Femur (tissue), 1 donor: Measurements from ENCODE around the gene MAP4K2.
"Not testable (repeated sequence)": the region's sequence is repeated elsewhere in the genome, so short reads cannot be mapped to it uniquely, and the experiment has no call there.

Source experiments
- DNase-seq: peaks from one replicate; pipeline ENCODE4 v3.0.0-alpha.2; 2017

MAP4K2 gene

DNA sequence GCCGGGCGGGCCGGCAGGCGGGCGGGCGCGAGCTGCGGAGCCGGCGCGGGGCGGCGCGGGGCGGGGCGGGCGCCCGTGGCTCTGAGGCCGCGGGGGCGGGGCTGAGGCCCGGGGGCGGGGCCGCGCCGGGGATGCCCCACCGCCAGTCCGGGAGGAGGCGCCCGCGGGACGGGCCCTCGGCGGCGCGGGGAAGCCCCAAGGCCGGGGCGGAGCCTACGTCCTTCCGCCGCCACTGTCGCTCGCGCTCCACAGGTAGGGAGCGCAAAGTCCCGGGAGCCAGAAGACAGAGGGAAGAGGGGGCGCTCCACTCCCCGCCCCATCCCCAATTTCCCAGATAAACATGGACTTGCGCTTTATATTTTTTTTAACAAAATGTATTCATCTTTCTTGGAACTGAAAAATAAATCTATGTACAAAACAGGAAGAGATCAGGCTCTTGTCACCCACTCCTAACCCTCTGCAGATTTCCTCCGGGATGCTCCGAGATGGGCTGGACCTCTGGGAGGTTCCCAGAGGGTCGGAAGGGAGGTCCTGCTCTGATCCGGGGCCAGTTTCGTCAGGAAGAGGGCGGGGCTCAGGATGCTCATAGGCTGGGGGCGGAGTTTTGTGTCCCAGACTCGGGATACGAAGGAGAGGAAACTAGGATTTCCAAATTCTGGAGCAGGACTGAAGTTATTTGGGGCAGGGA lies at the start of gene MAP4K2:
MAP4K2 (minus strand) TSS at position 57 of the 688 bp plus-strand sequence. CDS start 65 bp downstream, outside the sequence.
- peak; percentile 92 for DNase-seq

DNA sequence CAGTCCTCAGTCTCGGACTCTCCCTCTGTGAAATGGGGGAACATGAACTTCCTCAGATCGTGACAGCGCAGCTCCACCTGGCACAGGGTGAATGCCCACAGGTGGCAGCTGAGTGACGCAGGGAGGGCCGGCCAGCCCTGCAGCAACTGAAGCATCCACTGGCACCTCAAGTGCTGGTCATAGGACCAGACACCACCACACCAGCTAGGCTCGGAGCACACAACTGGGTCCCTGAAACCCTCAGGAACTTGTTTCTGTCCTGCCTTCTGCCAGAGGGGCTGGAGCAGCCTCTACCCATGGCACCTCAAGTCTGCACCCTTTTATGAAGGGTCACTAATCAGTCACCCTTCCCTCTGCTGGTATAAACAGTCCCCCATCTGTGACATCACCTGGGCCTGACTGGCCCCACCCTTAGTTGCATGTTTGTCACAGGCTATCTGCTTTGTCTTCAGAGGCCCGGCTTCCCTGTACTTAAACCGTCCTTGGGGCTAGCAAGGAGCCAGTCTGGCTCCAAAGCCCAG lies 48.9 kb upstream of the MAP4K2 start:
- DNase-seq = no peak

DNA sequence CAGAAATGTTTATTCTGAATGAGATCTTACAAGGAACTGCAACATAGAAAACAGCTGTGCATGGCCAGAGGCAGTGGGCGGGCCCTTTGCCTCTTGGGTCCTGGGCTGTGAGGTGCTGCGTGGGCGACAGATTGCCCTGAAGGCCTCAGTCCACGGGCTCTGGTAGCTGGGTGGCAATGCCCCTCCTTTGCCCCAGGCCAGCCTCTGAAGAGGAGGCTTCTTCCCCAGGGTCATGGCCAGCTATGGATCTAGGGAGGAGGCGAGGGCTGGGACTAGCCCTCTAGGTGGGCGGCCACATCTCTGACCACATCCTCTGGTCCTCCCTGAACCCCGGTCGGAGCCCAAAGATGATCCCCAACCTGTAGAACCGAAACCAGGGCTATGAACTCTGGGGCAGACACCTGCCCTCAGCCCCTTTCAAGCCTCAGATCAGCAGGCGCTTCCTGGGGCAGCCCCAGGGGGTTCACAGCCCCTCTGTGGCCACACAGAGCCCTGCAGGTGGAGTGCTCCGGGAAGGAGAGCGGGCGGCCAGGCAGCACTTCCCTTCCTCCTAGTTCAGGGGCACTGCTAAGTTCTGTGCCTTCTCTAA lies 48.1 kb upstream of the MAP4K2 start:
- DNase-seq = no peak

DNA sequence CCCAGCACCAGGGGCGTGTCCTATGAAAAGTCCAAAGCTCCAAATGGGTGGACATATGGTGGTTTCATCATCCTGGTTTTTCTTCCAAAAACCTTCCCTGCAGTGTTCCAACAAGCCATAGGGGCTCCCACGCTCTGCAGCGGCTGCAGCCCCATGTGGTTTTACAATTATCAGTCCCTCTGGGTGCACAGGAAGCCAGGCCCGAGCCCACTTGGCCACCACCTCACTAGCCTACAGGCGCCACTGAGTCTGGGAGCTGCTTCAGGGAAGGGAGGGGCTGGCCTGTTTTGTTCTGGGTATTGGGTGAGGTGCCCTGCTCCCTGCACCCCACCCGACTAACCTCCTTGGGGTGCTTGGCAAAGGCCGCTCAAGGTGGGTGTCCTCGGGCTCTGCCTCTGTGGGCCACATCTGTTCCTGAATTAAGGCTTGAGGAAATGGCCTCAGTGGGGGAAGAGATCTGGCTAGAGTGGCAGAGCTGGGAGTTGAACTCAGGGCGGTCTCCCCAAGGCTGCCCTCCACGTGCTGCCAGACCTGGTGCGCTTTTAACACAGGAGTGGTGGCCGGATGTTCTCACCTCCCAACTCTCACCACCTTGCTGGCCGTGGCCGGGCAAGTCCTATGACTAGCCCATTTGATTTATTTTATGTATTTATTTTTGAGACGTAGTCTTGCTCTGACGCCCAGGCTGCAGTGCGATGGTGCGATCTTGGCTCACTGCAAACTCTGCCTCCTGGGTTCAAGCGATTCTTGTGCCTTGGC lies 46.8 kb upstream of the MAP4K2 start:
- no peak for DNase-seq

DNA sequence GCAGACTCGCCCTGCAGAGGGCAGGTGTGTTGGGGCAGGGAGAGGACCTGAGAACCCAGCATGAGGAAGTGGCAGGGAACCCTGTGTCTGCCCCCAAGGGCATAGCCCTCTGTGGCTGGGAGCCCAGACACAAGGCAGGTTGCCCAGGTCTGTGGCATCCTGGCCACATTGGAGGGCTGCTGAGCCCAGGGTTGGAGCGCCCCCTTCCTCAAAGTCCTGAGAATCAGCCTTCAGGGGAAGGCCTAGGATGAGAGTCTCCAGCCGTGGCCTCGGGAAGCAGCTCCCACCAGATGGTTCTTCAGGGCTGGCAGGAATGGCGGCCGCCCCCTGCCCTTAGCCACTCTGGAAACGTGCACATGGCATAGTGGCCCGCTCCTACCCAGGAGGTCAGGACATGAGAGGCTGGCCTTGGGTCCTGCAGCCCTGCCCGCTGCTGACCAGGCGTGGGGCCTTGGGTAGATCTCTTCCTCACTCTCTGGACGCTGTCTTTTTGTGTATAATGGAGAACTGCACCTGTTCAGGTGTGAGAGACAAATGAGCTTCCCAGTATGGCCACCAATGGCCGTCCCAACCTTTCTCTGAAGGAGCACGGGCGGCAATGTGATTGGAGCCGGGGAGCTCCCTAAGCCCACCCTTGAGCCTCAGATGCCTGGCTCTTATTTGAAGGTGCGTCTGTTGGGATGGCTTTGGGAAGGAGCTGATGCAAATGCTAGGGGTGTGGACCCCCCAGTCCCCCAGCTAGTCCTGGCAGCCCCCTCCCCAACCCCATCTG lies 46.0 kb upstream of the MAP4K2 start:
- DNase-seq = no peak

DNA sequence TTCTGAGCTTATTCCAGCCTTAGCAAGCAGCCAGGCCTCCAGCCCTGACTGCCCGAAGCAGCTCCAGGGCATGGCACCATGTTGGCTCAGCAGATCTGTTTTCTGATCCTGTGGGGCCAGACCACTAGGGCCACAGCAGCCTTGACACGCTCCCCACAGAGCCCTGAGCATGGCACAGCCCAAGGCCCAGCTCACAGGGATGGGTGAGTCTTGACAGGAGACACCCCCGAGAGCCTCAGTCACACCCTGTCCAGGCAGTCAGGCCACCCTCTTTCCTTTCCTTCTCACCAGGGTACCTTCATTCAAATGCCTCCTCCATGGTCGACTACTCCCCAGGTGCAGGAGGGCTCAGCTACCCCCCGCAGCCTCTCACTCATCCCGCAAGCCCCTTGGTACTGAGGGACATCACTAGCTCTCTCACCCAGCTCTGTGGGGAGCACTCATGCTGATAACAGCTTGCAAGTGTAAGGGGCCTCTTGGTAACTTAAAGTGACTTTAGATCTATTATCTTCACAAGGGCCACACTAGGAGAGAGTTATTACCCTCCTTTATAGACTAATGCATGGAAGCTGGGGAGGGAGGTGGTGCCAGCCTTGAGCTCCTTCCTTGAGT lies 45.3 kb upstream of the MAP4K2 start:
- DNase-seq = no peak

DNA sequence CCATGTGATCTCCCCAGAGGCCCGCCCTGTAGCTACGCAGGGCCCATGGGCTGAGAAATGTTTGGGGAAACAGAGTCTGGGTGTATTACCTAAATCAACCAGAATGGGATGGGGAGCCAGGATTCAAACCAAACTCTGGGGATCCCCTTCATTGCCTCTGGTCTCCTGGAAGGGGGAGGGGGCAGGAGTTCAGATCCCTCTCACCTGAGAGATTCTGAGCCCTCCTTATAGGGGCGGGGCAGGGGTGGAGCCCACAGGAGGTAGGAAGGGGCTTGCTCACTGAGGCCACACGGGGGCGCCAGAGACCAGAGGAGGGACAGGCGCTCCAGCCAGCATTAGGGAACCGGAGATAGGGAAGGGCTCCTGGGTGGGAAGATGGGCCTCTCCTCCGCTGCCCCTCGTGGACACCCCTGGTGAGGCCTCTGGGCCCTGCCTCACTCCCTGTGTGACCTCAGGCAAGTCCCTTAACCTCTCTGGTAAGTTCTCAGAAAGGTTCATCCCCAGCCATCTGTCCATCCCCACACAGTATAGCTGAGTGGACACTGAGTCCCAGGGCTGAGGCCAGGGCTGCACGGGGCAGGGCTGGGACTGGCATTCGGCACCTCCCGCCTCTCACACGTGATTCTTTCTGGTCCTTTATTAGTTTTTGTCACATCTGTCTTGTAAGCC lies 44.1 kb upstream of the MAP4K2 start:
- peak; percentile 94 for DNase-seq

DNA sequence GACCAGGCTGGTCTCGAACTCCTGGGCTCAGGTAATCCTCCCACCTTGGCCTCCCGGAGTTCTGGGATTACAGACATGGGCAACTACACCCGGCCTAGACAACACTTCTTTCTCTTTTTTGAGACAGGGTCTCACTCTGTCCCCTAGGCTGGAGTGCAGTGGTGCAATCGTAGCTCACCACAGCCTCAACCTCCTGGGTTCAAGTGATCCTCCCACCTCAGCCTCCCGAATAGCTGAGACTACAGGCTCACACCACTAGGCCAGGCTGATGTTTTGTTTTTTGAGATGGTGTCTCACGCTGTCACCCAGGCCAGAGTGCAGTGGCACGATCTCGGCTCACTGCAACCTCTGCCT lies 42.7 kb upstream of the MAP4K2 start:
- DNase-seq = not testable (repeated sequence)

DNA sequence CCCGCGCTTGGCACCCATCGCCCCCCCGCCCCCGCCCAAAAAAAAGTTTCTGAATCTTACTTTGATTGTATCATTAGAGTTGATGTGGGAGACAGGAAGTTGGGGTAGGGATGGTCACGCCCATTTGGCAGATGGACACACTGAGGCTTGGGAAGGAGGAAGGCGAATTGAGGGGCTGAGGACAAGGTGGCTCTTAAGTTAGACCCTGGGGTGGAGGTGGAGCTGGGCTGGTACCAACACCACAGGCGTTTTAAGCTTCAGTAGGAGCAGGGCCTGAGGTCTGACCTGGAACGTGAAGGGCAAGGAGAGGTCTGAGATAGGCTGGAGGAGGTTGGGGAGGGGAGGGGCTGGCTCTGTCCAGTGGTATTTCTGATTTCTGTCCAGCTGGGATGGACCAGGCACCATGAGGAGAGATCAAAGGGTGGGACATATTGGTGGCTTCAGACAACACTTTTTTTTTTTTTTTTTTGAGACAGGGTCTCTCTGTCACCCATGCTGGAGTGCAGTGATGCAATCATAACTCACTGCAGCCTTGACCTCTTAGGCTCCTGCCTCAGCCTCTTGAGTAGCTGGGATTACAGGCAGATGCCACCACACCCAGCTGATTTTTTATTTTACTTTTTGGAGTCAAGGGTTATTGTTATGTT lies 42.2 kb upstream of the MAP4K2 start:
- DNase-seq = no peak

DNA sequence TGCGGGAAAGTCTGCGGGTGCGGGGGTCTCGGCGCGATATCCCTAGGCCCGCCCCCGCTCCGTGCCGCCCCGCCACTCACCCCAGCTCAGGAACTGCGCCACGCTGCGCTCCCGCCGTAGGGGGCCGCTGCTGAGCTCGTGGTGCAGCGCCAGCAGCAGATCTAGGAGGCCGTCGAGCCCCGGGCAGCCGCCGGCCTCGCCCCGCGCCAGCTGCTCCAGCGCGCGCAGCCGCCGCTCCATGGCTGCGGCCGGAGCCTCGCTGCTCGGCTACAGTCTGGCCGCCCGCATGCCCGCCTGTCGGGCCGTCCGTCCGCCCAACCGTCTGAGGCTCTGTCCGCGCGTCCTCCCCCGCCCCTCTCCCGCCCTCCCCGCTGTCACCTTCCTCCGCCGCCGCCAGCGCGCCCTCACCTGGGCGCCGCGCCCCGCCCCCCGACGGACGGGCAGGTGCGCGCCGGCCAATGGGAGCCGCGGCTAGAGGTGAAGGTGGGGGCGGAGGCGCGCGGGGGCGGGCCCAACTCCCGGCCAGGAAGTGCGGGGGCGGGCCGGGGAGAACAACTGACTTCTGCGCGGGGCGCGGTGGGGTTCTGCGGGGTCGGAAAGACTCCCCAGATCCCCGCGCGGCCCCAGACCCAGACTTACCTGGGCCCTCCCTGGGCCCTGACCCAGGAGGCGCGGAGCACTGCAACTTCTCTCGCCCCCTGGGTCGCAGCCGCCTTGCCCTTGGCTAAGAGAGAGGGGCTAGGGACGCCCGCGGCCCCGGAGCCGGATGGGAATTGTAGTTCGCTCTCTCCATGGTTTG lies 41.5 kb upstream of the MAP4K2 start, which contains the start of gene CDC42BPG:
CDC42BPG (minus strand) TSS at position 324 of the 799 bp plus-strand sequence; CDS start at position 240, 84 bp downstream.
- DNase-seq = peak; percentile 79

DNA sequence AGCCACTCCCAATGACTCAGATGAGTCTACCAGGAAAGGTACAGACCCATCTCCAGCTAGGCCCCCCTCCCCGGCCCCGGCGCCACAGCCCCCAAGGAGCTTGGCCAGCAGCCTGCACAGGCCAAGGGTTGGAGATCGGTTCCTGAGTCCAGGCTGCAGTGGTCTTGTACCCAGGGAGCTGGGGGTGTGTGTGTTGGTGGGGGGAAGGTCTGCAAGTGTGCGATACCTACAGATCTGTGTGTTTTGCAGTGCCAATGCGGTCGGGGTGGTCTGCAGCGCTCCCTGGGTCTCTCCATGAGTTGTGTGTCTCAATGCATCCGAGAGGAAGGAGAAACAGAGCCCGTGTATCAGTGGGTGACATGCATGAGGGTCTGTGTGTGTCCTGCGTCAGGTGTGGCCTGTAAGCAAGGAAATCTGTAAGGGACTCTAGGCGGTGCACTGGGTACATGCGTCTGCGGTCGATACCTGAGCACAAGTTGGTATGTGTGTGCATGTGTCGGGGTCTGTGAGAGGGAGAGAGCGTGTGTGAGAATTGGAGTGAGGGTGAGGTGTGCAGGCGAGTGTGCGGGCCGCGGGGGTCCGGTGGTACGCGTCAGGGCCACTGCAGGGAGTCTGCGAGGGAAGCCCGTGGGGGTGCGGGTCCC lies 40.8 kb upstream of the MAP4K2 start:
- no peak for DNase-seq

DNA sequence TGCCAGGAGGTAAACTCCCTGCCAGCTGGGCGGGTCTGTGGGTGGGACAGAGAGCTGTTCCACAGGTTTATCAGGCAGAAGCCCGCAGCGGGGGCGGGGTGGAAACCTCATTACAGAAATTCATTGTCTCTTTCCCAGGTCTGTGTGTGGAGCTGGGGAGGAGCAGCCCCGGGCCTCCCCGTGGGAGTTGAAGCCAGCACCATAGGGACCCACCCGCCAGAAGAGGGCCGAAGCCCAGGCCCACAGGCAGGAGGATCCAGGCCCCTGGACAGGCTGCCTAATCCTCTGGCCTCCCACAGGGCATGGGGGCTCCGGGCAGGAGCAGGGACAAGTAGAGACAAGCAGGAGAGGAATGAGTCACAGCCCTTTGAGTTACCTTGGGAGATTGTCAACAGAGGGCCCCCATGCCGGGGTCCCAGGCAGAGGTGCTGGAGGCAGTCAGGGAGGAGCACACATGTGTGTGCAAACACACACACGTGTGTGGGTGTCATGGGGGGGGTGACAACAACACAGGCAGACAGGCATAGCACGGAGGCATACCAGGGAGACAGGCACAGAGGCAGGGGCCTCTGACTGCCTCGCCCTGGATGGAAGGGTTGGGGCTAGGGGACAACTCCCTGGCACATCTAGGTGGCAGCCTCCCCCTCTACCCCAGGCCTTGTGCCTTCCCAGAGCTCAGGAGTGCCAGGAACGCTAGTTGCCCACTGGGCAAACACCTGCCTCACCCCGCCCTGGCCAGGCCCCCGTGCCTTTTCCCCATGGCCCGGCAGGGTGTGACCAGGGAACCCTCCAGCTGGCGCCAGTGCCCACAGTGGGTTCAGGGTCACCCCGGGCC lies 40.1 kb upstream of the MAP4K2 start:
- DNase-seq = no peak

DNA sequence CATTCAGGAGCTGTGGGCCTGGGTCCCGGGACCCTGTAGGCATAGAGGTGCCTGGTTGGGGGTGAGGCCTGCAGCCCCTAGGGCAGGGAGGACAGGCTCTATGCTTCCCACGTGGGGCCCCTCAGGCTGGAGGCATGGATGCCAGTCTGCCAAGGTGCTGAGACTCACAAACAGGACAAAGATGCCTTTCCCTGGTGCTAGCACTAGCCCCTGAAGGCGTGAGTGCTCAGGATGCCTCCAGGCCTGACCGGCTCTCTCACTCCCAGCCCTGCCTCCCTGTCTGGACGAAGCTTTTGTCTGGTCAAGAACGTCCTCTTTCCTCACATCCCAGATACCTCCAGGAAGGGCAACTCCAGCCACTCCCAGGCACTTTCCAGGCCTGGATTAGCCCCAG lies 39.3 kb upstream of the MAP4K2 start:
- DNase-seq = no peak

DNA sequence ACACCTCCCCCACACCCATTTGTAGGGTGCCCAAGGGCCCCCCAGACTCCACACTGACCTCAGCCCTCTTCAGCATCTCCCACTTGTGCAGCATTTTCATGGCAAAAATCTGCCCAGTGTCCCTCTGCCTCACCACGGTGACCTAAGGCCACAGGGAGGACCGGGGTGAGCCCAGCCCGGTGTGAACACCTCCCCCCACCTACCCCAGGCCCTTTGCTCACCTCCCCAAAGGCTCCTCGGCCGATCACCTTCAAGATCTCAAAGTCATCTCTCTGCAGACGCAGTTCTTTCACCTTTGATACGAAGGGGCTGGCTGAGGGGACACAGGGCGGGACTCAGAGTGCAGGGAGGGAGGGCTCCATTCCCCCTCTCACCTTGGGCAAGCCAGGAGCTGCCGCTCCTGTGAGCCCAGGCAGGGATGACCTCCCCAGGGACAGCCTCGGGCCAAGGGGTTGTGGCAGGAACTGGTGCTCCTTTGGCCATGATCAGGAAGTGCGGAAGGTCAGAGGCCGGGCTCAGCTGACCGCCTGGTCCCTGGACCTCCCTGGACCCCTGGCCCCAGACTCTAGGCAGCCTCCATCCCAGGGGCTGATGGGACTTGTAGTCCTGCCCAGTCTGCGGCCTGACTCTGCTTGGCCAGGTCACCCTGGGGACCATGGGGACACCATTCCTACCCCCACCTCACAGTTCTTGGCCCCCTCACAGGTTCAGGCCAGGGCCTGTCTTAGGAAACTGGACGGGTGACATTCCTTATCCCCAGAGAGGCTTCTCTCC lies 38.8 kb upstream of the MAP4K2 start:
- no peak for DNase-seq

DNA sequence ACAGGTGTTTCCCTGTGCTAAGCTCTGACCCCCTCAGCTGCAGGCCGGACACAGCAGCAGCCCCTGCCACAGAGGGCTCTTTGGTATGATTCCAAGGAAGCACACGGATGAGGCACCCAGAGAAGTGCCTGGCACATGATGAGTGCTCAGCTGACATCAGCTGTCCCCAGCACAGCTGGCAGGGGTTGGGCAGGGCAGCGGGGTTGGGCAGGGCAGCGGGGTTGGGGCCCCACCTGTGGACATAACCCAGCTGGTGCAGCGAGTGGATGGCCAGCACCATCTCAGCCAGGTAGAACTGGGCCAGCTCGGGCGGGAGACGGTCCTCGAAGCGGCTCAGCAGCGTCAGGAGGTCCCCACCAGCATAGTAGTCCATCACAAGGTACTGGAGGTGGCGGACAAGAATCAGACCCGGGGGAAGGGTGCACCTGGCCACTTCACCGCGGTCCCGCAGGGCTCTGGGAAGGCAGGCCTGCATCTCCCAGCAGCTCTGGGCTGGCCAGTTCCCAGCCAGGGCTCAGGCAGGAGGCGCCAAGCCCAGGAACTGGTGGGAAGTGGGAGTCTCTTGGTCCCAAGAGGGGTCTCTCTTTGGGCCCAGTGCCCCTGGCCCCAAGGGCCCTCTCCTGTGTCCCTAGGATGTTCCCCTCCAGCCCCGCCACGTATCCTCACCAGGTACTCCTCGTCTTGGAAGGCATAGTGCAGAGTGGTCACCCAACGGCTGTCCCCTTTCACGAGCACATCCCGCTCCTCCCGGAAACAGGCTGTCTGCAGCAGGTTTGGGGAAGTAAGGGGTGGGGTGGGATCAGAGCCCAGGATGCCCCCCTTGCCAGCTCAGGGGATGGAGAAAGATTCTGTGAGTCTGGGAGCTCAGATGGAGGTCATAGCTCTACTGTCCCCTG lies 37.1 kb upstream of the MAP4K2 start:
- no peak for DNase-seq

DNA sequence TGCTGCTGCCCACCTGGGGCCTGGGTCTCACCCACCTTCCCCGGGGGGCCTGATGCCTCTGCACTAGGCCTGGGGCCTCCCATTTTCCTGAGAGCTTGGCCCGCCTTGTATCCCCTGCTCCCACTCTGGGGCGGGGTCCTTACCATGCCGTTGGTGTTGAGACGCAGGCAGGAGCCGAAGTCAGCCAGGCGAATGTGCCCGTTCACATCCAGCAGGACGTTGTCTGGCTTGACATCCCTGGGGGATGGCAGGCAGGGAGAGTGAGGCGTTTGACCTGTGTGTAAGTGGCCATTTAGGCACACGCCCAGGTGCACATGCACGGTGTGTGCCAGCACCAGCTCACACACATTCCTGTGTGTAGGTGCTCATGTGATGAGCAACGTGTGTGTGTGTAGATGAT lies 36.3 kb upstream of the MAP4K2 start:
- DNase-seq = no peak
